Ammon's horn (tissue), 1 donor: Measurements from ENCODE around the gene CLTB.

Source experiments
- DNase-seq: peaks from one replicate; pipeline ENCODE4 v3.0.0-alpha.2; 2016; ENCODE audit warnings: low spot score

CLTB gene

DNA sequence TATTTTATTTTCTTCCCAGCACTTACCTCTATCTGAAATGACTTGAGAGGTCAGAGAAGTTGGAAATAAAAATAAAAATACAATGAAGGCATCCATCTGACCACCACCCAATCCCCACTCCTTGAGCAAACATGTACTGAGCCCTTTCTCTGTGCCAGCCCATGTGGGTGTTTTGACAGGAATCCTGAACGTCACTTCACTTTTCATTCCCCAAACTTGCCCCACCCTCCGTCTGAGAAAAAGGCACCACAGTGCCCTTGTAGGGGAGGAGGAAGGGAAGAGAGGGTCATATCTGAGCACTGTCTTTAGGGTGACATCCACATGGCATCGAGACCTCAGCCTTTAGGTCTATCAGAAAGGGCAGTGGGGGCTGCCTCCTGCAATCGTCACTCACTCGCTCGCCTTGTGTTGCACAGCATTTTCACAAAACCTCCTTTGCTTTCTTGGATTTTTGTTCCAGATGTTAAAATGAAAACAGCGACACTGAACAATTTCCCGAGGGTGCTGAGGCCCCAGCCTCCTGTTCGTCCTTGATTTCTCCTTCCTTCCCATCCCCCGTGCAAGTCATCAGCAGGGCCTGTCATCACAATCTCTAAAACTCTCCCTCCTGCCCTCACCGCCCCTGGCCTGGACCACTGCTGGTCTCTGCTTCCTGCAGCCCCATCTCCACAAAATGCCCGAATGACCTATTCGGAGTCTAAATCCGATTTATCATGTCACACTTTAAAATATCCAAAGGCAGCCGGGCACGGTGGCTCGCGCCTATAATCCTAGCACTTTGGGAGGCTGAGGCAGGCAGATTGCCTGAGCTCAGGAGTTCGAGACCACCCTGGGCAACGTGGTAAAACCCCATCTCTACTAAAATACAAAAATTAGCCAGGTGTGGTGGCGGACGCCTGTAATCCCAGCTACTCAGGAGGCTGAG, 14.8 kb downstream of the CLTB start:
- no peak for DNase-seq

DNA sequence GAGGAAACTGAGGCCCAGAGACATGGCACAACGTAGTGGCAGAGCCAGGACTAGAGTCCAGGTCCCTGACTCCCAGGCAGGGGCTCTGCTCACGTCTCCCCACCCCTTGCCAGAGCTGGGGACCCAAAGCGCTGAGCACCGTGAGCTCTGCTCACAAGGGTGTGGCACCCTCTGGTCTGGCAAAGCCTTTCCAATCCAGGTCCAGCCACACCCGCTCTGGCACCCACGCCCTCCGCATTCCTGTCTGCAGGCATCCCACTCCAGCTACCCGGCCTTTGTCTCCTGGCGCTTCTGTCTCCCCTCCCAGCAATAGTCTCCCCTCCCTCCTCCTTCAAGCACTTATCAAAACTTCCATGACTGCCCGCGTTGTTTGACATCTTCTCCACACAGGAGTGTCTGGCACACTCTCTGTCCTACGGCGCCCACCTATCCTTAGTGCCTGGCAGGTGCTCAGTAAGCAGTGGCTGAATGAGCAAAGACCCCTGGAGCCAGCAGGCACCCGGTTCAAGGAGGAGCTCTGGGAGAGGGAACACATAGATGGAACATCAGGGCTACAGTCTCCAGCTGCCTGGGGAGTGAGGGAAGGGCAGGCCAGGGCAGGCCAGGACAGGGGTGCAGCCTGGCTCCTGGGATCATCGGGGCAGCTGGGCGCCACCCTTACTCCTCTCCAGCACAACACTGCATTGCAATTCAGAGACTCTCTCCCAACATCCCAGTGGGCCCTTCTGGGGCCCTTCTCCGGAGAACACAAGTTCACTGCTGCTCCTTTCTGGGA, 15.8 kb downstream of the CLTB start:
- no peak for DNase-seq

DNA sequence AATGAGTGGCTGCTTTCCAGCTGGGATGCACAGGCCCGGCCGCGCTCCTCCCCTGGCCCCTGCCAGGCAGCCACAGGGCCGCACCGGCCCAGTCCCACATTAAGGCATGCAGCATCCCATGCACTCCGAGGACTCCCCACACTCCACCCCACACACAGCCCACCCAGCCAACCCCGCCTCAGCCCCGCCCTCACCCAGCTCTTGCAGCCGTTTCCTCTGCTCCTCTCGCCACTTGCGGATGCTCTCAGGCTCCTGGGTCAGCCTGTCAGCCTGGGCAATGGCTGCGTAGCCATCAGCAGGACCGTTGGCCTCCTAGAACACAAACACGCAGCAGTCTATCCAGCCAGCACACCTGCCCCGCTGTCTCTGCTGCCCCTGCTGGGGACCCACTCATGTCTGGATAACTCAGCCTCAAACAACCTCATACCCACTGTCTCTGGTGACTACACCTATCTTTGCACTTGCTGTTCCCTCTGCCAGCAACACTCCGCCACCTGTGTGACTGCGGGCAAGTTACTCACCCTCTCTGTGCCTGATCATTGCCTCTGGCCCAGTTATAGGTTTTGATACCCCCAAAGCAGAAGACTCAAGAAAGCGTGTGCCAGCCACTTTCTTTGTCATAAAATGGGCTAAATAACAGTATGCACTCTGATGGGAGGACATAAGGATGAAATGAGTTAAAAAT, 18.5 kb downstream of the CLTB start:
- DNase-seq, result no peak

DNA sequence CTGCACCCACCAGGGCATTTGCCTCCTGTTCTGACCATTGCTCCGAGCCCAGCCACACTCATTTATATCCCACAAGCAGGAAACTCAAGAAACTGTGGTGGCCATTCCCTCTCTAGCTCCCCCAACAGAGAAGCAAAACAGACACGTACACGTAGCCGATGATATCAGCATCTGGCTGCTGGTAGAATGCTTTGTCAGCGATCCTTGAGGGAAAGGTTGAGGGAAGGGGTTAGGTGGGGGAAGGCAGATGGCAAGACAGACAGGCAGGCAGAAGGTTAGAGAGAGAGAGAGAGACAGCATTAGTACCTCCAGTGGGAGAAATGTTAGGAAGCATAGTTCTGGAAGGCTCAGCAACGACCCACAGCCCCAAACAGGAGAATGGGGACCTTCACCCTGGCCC, 20.0 kb downstream of the CLTB start:
- DNase-seq, result no peak

DNA sequence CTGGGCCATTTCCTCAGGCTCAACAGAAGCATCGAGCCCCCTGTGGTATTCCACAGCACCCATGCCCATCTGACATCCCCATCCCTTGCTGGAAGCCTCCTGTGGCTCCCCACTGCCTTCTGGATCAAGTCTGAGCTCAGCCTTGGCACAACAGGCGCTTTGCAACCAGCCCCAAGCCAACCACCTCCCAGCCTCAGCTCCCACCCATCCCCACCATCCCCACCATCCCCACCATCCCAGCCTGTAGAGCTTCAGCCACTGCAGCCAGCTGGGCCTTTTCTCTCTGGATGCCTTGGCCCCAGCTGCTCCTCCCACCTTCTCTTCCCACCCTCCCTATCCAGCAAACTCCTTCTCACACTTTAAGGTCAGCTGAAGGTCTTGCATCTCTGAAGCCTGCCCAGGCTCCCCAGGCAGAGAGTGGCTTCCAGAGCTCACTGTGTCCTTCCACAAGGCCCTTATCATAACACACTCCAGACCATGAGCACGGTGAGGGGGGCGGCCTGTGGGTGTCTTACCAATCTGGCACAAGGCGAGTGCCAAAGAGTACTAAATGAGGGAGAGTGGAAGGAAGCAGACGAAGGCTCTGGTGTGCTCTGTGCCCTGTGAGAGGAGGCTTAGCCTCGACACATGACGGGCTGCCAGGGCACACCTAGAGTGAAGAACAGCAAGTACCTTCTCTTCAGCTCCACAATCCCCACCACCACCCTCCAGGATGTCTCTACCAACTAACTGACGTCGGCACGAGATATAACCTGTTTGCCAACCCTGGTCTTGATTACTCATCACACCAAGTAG, 21.3 kb downstream of the CLTB start:
- no peak for DNase-seq

DNA sequence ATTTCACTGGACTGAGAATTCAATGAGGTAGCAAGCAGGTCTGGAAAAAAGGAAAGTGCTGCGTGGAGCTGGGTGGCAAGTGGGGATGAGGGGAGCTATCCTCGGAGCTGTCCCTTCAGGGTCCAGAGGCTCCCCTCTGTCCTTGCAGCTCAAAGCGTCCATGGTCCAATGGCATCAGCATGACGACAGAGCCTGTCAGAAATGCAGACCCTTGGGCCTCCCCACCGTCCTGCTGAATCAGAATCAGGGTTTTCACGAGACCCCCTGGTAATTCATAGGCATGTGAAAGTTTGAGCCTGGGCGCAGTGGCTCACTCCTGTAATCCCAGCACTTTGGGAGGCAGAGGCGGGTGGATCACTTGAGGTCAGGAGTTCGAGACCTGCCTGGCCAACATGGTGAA, 22.2 kb downstream of the CLTB start:
- DNase-seq, result no peak

DNA sequence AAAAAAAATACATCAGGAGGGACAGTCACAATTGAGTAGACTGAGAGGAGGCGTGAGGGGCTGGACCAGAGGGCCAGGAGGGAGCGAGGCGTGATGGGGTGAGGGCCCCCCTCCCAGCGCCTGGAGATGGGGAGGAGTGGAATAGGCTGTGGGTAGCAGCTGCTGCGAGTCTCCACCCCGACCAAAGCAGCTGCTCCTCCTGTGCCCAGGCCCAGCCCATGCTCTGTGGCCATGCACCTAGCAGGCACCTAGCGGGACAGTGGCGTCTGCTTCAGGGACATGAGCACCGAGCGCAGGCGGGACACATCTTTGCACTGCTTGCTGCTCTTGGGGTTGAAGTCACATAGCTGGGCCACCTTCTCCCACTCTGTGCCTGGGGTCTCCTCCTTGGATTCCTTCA, 23.8 kb downstream of the CLTB start:
- no peak for DNase-seq

DNA sequence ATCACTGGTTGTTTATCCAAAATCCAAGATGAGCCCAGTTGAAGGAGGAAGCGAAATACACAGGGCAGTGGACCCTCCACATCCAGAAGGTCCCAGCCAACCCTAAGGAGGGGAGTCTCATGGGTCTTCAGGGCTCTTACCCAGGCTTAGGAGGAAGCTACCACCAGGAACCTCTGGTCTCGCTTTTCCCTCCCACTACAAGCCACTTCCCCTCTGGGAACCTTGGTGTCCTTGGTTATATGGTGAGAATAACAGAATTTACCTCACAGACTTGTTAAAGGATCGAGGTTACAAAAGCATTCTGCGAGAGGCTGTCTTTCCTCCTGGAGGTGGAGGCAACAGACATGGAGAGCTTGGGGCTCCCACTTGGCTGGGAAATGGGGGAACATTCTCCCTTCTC, 24.3 kb downstream of the CLTB start:
- no peak for DNase-seq

DNA sequence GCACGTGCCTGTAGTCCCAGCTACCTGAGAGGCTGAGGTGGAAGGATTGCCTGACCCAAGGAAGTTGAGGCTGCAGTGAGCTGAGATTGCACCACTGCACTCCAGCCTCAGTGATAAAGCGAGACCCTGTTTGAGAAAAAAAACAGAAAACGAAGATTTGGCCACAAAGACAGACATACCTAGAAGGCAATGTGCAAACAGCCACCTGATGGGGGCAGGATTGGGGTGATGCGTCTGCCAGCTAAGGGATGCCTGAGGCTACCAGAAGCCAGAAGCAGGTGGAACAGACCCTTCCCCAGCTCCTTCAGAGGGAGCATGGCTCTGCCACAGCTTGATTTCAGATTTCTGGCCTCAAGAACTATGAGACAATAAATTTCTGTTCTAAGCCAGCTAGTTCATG, 24.9 kb downstream of the CLTB start:
- DNase-seq, result no peak

DNA sequence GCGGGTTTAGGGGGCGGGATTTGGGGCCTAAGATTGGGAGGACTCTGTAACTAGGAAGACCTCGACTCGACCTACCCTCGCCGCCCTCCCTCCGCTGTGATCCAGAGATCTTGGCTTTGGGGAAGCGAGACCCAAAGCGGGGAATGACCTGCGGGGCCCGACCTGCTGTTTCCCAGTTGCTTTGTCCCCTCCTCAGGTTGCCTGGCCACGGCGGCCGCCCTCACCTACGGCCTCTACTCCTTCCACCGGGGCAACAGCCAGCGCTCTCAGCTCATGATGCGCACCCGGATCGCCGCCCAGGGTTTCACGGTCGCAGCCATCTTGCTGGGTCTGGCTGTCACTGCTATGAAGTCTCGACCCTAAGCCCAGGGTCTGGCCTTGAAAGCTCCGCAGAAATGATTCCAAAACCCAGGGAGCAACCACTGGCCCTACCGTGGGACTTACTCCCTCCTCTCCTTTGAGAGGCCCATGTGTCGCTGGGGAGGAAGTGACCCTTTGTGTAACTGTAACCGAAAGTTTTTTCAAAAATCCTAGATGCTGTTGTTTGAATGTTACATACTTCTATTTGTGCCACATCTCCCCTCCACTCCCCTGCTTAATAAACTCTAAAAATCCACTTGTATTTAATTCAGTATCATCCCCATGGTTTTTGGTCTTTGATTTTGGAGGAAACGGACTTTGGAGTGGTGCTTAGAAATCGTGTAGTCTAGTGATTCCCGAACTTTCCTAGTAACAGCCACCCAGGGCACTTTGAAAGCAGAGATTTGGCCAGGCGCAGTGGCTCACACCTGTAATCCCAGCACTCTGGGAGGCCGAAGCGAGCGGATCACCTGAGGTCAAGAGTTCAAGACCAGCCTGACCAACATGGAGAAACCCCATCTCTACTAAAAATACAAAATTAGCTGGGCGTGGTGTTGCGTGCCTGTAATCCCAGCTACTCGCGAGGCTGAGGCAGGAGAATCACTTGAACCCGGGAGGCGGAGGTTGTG, 26.9 kb downstream of the CLTB start:
- DNase-seq, result no peak

DNA sequence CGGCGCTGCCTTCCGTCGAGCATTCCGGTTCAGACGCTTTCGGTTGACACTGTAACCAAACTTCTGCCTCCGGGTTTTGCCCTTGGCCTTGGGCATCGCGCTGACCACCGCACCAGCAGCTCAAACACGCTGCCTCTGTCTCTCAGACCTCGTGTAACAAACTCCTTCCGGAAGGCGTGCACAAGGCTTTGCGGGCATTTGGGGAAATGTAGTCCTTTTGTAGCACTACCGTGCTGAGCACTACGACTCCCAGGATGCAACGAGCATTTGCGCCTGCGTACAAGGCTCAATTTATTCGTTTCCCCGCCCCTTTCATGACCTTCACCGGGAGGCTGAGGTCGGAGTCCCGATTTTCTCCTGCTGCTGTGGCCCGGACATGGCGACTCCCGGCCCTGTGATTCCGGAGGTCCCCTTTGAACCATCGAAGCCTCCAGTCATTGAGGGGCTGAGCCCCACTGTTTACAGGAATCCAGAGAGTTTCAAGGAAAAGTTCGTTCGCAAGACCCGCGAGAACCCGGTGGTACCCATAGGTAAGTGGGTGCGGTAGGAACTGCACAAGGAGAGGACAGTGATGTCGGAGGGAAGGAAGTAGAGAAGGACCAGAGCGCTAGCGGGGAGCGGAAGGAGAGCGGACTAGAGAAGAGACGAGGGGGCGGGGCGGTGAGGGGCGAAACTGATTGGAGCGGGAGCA, 27.8 kb downstream of the CLTB start, which contains the start of the genes HIGD2A and NOP16:
Gene HIGD2A (plus strand): TSS at position 308 of the 691 bp plus-strand sequence. CDS start 69 bp downstream, at position 377.
Gene NOP16 (minus strand): TSS at position 155 of the 691 bp plus-strand sequence. CDS start 59 bp downstream, at position 96.
- peak; percentile 99 for DNase-seq

DNA sequence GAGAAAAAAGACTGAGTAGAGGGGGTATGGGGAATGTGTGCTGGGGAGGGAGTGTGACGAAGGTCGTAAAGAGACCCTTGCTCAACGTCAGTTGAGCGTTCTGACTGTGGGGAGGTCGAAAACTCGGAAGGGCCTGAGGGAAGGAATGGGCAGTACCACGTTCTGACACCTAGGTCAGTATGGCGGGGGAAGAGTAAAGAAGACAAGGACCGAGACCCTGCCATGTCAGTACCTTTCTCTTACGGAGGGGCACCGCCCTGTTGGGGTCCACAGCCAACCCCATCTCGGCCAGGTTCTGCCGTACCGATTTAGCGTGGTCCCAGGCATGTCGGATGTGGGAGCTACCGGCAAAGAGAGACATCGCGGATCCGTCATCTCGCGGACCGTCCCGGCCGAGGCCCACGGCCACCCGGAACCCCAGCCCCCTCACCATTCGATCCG, 28.3 kb downstream of the CLTB start:
- DNase-seq, result no peak

DNA sequence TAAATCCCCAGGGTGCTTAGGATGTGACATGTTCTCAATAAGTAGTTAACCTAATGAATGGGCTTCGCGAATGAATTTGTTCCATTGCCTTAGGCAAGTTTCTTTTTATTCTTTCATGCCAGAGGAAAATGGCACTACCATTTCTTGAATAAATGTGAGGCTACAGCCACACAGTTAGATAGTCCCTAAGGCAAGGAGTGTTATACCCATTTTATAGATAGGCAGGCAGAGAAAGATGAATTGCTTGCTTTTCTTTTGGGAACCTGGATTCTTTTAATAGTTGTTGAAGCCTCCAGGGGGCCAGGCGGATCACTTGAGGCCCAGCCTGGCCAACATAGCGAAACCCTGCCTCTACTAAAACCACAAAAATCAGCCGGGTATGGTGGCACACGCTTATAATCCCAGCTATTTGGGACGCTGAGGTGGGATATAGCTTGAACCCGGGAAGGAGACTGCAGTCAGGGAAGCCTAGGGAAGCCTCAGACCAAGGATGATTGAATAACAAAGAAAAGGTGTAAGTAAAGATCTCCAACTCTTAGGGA, 28.9 kb downstream of the CLTB start:
- no peak for DNase-seq

DNA sequence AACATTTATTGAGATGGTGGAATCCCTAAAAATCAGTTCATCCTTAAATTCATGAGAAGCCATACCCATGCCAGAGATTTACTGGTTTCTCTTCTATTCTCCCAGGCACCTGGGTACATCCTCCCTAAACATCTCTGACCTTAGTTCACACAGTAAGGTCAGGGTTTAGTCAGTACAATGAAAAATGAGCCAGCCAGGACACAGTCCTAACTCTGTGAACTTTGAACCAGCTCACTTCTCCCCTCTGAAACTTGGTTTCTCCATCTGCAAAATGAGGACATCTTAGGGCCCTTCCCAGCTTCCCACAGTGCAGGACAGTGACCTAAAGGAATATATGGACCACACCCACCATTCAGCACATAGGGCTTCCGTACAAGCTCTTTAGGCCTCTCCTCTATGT, 29.8 kb downstream of the CLTB start:
- no peak for DNase-seq

DNA sequence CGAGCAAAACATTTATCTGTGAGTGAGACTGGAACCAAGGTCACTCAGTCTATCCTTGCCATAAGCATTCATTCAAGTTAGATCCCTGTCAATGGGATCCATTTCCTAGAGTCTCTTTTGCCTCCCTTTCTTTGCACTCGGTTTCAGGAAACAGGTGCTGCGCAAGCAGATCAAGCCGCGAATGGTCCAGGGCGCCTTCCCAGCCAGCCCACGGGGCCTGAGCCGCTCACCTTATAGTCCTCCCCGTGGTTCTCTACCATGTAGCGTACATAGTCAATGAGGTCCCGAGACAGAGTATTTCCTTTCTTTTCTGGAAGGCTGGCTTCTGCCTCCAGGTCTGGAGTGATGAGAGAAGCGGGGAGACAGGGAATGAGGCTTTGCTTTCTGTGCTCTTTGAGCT, 31.3 kb downstream of the CLTB start:
- DNase-seq, result no peak

DNA sequence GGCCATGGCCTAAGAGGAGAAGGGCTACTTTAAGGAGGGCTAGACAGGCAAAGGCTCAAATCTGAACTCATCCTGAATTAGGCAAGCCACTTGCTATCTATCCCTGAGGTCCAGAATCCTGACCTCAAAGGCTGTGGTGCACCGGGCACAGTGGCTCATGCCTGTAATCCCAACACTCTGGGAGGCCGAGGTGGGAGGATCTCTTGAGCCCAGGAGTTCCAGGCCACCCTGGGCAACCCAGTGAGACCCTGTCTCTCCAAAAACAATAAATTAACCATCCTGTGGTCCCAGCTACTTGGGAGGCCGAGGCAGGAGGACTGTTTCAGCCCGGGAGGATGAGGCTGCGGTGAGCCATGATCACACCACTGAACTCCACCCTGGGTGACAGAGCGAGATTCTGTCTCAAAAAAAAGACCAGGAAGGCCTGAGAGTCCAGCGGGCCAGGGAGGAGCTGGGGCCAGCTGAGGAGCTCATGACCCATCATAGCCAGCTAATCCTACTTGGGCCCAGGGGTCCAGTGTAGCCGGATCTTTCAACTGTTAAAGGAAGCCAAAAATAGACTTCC, 31.9 kb downstream of the CLTB start:
- DNase-seq, result no peak

DNA sequence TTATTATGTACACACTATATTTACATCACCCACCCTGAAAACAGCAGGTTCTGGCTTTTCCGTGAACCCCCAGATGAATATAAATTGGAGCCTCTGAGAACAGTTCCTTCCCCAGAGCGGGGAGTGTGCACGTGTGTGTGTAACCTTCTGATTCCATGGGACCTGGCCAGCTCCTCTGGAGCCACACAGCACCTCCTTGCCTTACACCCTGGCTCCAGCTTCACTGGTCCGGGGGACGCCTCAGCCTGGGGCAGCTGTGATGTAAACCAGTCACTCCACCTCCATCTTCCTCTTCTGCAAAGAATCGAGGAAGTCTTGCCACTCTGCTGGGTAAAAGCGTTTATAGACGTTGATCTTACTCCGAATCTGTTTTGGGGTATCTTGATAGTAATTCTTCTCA, 32.4 kb downstream of the CLTB start:
- no peak for DNase-seq

DNA sequence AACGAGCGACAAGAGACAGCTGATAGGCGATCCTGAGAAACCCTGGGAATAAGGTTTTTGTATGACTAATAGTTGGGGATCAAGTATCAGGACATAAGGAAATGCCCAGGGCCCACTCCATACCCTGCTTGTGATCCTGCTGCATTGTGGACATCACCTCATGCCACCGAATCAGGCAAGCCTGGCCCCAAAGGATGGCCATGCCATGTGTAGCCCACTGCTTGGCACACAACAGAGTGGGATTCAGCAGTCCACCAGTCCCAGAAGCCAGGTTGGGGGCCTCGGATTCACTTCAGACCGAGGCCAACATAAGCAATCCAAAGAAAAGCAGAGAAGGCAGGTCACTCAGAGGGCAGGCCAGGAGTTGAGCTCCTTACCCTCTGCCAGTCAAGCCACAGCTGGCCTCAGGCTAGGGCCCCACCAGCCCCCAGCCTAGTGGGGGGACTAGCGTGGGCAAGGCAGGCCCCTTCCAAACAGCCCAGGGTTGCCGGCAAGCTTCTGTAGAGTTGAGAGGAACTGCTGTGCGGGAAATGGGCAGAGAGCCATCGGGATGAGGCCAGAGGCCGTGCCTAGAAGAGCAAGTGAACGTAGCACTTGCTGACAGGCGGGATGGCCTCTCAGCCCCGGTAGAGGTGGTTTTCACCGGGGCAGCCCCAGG, 33.0 kb downstream of the CLTB start:
- DNase-seq, result no peak

DNA sequence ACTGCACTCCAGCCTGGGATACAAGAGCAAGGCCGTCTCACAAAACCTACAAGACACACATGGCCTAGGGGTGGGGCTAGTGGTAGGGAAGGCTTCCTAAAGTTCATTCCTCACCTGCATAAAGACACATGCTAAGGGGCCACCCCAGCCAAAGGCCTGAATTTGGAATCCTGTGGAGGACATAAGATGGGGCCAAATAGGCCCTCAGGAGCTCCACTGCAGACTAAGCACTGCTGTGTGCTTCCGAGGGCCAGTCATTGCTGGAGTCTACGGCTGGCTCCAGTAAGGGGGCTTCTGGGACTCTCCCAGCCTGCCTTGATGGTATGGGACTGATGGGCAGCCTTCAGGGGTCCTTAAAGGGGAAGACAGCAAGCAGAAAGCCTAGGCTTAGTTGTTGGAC, 33.6 kb downstream of the CLTB start:
- DNase-seq, result no peak
